ENCODE results near the gene FSD2.

FSD2 gene

DNA sequence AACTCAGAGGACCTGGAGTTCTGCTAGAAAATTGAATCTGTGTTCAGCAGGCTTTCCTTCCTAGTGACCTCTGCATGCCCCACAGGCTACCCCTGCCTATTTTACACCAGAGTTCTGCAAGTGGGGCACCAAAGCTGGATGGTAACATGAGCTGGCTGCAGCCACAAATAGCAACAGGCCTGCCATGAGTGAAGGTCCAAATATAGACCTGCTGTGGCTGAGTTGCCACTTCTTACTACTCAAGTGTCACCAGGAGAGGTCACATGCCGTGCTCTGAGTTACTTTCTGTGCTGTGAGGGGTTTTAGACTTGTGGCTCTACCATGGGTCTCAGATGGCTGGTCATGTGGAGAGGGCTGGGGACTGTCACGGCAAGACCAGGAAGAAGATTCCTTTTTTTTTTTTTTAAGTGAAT, at the start of gene FSD2:
Gene FSD2, minus strand, starts transcription at position 76 of the 413 bp plus-strand sequence. CDS start 18,679 bp downstream, outside the sequence.
- no peak for DNase-seq

GRCh38 chr15:82854554-82854953, 48.7 kb upstream of the FSD2 start:
- DNase-seq: no peak

DNA sequence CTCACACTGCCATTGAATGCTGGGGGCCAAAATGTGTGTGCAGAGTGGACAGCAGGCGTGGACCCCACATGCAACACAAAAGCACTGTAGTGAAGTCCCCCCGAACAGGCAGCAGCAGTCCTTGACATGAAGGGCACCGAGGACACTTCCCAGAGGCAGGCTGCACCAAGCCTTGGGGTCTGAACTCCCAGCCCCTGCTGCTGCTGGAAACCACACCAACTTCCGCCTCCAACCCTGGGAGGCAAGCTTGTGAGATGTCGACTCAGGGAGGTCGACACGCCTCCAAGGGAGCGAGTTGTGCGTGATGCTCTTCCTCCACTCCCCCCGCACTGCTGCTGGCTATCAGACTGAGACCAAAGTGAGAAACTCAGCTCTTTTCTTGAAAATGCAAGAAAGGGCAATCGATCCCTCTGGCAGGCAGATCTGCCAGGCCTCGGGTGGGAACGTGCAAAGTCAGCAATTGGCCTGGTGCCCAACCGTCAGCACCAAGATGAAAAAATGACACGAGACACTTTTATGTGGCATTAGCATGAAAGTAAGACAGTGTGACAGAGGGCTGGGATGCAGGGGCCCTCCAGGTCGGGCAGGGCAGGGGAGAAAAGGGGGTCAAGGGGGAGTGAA, 47.2 kb upstream of the FSD2 start:
- DNase-seq: no peak

DNA sequence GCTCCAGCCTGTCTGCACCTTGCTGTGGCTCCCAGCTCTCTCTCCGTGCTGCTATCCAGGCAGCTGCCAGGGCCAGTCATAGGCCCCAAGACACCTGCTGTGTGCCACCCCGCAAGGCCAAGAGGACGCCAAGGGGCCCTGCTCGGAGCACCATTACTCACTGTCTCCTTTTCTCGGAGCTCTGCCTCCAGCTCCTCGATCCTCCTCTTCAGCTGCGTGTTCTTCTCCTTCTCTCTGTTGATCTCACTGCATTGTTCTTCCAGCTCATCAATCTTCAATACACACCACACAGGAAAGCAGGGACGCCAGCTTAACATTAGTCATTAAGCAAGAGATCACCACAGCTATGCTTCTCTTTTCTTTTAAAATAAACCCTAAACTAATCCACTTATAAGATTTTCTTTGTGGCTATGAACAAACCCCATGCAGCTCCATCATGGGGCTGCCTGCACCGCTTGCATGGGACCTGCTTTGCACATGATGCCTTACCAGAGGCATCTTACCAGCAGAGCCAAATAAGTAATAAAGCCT, 46.2 kb upstream of the FSD2 start:
- no peak for DNase-seq

- DNase-seq: no peak
These were observed 45.5 kb upstream of the FSD2 start for GRCh38 chr15:82851306-82851850.

GRCh38 chr15:82850731-82851130, 44.9 kb upstream of the FSD2 start:
- no peak for DNase-seq

- no peak for DNase-seq
These were observed 44.0 kb upstream of the FSD2 start for GRCh38 chr15:82849556-82850512.

DNA sequence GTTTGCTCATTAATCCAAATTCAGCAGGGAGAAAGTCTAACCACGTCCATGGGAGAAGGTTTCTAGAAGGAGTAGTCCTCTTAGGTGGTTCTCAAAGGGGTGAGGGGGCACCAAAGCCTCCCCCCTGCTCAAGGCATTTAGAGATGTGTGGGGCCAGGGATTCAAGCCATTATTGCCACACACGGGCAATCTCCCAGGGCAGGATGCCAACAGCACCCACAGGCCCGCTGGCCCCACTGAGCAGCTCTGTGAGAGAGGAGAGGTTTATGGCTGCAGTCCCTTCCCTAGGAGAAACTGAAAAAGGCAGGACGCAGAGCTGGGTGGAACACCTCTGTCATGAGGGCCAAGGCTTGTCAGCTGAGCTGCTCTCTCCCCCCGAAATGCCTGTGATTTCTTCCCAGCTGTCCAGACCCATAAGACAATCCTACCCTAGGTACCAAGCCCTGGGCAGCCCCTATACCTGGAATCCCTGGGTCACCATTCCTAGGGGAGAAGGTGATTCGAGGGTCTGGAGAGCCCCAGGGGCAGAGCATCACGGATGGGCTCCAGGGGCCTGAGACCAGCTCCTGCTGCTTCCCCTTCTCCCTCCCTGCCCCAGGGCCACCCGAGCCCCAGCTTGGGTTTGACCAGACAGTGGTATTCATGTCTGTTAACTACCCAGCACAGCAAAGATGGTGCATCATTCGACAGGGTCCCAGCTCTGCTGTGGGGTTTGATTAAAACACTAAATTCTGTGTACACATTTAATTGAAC, 42.5 kb upstream of the FSD2 start:
- no peak for DNase-seq

- no peak for DNase-seq
These were observed 41.8 kb upstream of the FSD2 start for GRCh38 chr15:82847703-82848102.

GRCh38 chr15:82846621-82847020, 40.8 kb upstream of the FSD2 start:
- no peak for DNase-seq

DNA sequence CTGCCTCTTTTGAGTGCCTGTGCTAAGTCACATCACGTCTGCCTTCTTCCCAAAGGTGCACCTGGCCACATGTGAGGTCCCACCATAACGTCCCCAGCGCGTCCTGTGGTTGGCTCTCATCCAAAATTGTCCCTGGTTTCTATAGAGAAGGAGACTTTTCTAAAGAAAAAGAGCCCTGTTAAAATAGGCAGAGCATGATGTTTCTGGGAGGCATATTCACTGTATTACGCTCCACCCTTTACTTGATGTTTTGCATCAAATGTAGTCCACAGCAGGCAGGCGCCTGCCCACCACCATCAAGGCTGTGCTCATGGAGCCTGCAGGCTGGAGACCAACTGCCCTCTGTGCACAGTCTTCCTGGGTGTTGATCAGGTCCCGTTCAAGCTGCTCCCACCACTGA, 39.8 kb upstream of the FSD2 start:
- no peak for DNase-seq

- DNase-seq: no peak
These were observed 37.7 kb upstream of the FSD2 start for GRCh38 chr15:82843566-82843965.

GRCh38 chr15:82840166-82840565, 34.3 kb upstream of the FSD2 start:
- DNase-seq: no peak

GRCh38 chr15:82839136-82839535, 33.3 kb upstream of the FSD2 start:
- no peak for DNase-seq

DNA sequence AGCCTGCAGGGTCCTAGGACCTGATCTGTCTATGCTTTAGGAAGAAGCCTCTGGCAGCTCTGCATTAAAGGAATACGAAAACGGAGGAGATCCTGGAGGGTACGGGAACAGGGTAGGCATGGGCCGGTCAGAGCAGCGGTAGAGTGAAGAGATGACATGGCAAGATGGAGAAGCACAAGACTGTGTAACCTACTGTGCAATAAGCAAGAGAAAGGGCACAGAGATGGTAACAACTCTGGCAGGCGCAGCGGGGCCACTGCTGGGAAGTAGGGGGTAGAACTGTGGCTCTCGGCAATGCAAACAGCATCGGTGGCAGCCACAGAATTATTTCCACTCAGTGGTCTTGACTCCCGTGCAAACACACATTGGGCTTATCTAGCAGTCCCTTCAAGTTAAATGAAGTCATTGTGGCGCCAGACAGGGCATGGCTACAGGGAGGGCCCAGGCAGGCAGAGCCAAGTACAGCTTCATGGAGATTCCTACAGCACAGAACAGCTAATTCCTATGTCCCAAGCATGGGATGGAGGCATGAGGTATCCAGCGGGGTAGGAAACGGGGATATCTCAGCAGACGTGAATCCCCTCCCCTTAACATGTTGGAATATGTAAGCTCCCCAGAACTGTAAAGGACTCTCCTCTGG, 32.3 kb upstream of the FSD2 start:
- no peak for DNase-seq

DNA sequence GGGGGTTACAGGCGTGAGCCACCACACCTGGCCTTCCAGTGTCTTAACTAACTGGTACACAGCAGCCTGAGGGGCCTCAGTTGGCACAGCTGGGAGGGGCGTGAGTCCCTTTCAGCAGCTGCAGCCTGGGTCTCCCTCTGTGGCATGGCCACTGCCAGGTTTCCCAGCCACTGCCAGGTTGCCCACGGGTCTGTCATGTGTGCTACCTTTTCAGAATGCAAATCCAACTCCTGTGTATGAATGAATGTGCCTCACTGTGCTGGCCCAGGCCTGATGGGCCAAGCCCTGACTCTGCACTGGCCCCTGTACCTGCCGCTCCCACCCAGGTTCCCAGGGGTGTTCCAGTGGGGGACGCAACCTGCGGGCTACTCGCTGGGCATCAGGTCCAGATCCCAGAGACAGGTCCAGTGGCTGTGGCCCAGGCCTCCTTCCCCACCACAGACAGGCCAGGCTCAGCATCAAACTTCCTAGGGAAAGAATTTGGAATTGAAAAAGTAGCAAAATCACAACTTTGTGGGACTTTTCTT, 29.6 kb upstream of the FSD2 start:
- no peak for DNase-seq

DNA sequence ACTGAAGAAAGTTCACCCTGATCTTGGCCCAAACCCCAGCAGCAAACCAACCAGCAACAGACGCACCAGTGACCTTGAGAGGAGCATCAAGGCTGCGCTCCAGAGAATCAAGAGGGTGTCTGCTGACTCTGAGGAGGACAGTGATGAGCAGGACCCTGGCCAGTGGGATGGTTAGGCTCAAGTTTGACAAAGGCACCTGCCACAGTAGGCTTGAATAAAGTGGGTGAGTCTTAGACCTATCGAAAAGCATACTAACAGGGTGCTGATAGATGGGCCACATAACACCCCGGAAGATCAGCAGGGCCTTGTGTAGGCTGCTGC, 27.5 kb upstream of the FSD2 start:
- no peak for DNase-seq

- peak; percentile 64 for DNase-seq
These were observed 26.9 kb upstream of the FSD2 start for GRCh38 chr15:82832601-82833361.

DNA sequence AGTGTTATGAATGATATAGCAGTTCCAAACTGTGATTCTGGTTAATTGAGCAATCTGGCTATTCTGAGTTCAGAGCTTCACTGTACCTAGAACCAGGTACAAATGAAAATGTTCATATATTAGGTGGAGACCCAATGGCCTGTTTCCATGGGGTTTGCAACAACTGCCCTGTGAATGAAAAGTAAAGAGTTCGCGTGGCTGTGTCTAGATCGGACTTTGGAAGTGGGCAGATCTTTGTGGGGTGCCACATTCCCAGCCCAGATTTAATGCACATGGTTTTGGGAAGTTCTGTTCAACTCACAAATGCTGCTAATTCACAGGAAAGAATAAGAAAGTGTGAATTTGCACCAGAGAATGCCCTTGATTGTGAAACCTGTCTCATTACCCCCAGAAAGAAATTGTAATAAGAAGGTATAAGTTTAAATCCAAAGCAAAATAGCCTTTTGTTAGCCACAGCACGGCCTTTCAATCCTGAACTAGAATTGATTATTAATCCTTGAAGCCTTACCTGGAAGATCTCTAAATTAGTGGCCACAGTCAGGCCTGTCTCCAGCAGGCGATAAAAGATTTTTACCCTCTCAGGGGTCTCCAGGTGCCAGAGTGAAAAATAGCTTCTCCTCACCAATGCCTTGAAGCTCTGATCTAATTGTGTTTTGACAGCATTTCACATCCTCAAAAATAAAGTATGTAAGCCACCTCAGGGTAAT, 26.2 kb upstream of the FSD2 start:
- no peak for DNase-seq

DNA sequence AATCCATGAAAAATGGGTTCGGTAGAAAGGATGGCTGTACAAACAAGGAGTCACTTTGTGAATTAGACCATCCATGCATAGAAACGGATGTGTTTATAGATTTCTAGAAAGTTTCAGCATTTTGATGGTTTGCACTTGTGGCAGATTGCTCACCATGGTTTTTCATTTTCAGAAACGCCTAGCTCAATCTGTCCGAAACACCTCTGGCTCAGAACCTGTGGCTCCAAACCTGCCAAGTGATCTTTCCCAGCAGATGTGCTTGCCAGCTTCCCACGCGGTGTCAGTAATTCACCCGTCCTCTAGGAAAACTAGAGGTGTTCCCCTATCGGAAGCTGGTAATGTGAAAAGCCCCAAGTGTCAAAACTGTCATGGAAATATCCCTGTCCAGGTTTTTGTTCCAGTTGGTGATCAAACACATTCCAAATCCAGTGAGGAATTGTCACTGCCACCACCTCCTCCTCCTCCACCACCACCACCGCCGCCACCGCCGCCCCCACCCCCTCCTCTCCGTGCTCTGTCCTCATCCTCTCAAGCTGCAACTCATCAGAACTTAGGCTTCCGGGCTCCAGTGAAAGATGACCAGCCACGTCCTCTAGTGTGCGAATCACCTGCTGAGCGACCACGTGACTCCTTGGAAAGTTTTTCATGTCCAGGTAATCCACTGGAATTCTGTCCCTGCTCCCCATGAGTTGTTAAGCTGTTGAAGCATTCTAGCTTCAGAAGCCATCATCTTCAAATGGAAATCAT, 24.7 kb upstream of the FSD2 start:
- no peak for DNase-seq
